K562 (cell line): ENCODE data around the gene USP49. TPM values are rescaled to one million over a fixed set of nuclear protein-coding genes. Genes with fewer than 3 reads are reported as not detected.

ENCODE experiments used
- BCLAF1 ChIP-seq, 2 experiments: fragments of 450-650 bp in 1 of 2; IDR thresholded peaks; 2 replicates each; pipeline ENCODE4 v1.6.1; 2011 to 2017; ENCODE audit warnings: low read depth in 2 of 2, antibody characterized with exemption in 1 of 2, borderline replicate concordance in 1 of 2, low read length in 1 of 2, mild to moderate bottlenecking in 1 of 2, mixed read lengths in 1 of 2; ENCODE audit not compliant: control insufficient read depth in 1 of 2
- CREM ChIP-seq: IDR thresholded peaks from 2 replicates; pipeline ENCODE4 v1.6.1; 2014; ENCODE audit warnings: antibody characterized with exemption, low read depth
- DPF2 ChIP-seq: fragments of 450-650 bp; IDR thresholded peaks from 2 replicates; pipeline ENCODE4 v1.6.1; 2016
- ESRRA ChIP-seq: fragments of 450-650 bp; IDR thresholded peaks from 2 replicates; pipeline ENCODE4 v1.6.1; 2014; ENCODE audit warnings: low read depth, mild to moderate bottlenecking, moderate library complexity, borderline replicate concordance
- MCM3 ChIP-seq: fragments of 450-650 bp; IDR thresholded peaks from 2 replicates; pipeline ENCODE4 v1.6.1; 2016
- MEF2D ChIP-seq: conservative IDR thresholded peaks from 2 replicates; pipeline ENCODE4 v1.6.1; 2016; ENCODE audit warnings: low read depth, missing genetic modification characterization, missing compliant biosample characterization
- MXD1 ChIP-seq: fragments of 250-450 bp; sonication (Bioruptor Pico); IDR thresholded peaks from 2 replicates; pipeline ENCODE4 v1.8.0; 2021; ENCODE audit warnings: borderline replicate concordance, mild to moderate bottlenecking, moderate library complexity; ENCODE audit not compliant: poor library complexity, severe bottlenecking
- NFIC ChIP-seq: fragments of 450-650 bp; IDR thresholded peaks from 2 replicates; pipeline ENCODE4 v1.6.1; 2017; ENCODE audit warnings: mild to moderate bottlenecking, inconsistent platforms
- NKRF ChIP-seq: fragments of 450-650 bp; IDR thresholded peaks from 2 replicates; pipeline ENCODE4 v1.6.1; 2016; ENCODE audit warnings: borderline replicate concordance
- PKNOX1 ChIP-seq: fragments of 450-650 bp; IDR thresholded peaks from 2 replicates; pipeline ENCODE4 v1.6.1; 2016
- TAF15 ChIP-seq: fragments of 200-400 bp; formaldehyde crosslinking; IDR thresholded peaks from 2 replicates; pipeline ENCODE4 v1.6.1; 2017; ENCODE audit warnings: mild to moderate bottlenecking, low read depth, low read length, moderate library complexity
- TCF3 ChIP-seq: sonication (generic); formaldehyde crosslinking; IDR thresholded peaks from 2 replicates; pipeline ENCODE4 v1.4.0; 2020; ENCODE audit warnings: mild to moderate bottlenecking, missing genetic modification reagents
- THRB ChIP-seq: fragments of 450-650 bp; formaldehyde crosslinking; conservative IDR thresholded peaks from 2 replicates; pipeline ENCODE4 v1.4.0; 2022; ENCODE audit warnings: mild to moderate bottlenecking, missing genetic modification characterization
- ZNF165 ChIP-seq: fragments of 250-450 bp; sonication (Bioruptor Pico); IDR thresholded peaks from 2 replicates; pipeline ENCODE4 v1.4.0; 2020; ENCODE audit warnings: borderline replicate concordance
- ZNF274 ChIP-seq: IDR thresholded peaks from 2 replicates; pipeline ENCODE4 v1.6.1; 2011; ENCODE audit warnings: low read depth, mild to moderate bottlenecking, low read length, moderate library complexity, borderline replicate concordance
- ZNF398 ChIP-seq: fragments of 250-450 bp; sonication (Bioruptor Pico); IDR thresholded peaks from 2 replicates; pipeline ENCODE4 v1.8.0; 2021; ENCODE audit warnings: moderate library complexity, mild to moderate bottlenecking, inconsistent platforms
- polyA plus RNA-seq, 8 experiments: library from polyadenylated mRNA; depleted of rRNA in 4 of 8; stranded (reverse) in 5 of 8; unstranded in 3 of 8; fragments of >200 nt; fragmentation: Nextera tagmentation in 2 of 8; fragmentation: Illumina TruSeq in 1 of 8; extraction: Ambion mirVana in 2 of 8; extraction: Trizol in 1 of 8; gene quantifications; 2 replicates each; pipeline versions ENCODE4 v1.2.1 to v1.2.3, GENCODE V29; 2011 to 2014; ENCODE audit warnings: inconsistent platforms in 1 of 8, missing spikeins in 1 of 8
- total RNA-seq, 7 experiments: library from RNA; depleted of rRNA in 6 of 7; stranded (reverse); fragments of >200 nt in 6 of 7; fragmentation: Illumina TruSeq in 2 of 7; extraction: Trizol in 2 of 7; gene quantifications; 2 replicates each; pipeline versions ENCODE4 v1.2.1 to v1.2.3, GENCODE V29; 2011 to 2021; ENCODE audit warnings: low replicate concordance in 1 of 7

USP49 gene
- total and polyA plus RNA-seq, 9 of the 15 experiments (the other 6 are each of a cell fraction or from before 2014, with no cell fraction given) = 1.0 to 9.9 (median 6.5) TPM

- TF ChIP-seq THRB (CRISPR knock-in tag) (no peak), MEF2D (tag) (no peak), DPF2 (no peak; the same call in 1 of the 2 replicates), TCF3 (peak; percentile 9), CREM (peak; percentile 58), TAF15 (no peak), NKRF (peak; percentile 67; the same call in 1 of the 2 replicates), ZNF274 (no peak), PKNOX1 (peak; percentile 11; the same call in 1 of the 2 replicates), ZNF398 (CRISPR knock-in tag) (no peak), MXD1 (no peak), BCLAF1 (IDR thresholded peaks at IDR 0.05; ENCODE audit: borderline replicate concordance in 1 of 2, control insufficient read depth in 1 of 2, low read depth in 2 of 2, low read length in 1 of 2) (0 out of 4 replicates have a peak, but pooled peaks of 1 of the 2 experiments have one; percentile 72), NFIC (no peak), ZNF165 (CRISPR knock-in tag) (no peak), ESRRA (no peak; the same call in 1 of the 2 replicates), MCM3 (no peak)
These were observed 46.3 kb upstream of the USP49 start, which contains the start of gene CCND3 (continued) for GRCh38 chr6:41941280-41942066.
